IMR-90 (cell line): Measurements from ENCODE around the gene MAT1A.
"Not testable (repeated sequence)": the region's sequence is repeated elsewhere in the genome, so short reads cannot be mapped to it uniquely, and the experiment has no call there.

Source experiments
- CTCF ChIP-seq: conservative IDR thresholded peaks from 2 replicates; pipeline ENCODE4 v1.5.1; 2012; ENCODE audit warnings: mild to moderate bottlenecking, low read depth, low read length, improper control_type of control experiment
- RCOR1 ChIP-seq: IDR thresholded peaks from 2 replicates; pipeline ENCODE4 v1.6.1; 2012; ENCODE audit warnings: mild to moderate bottlenecking, low read length, improper control_type of control experiment; ENCODE audit not compliant: insufficient replicate concordance

- not testable (repeated sequence) for TF ChIP-seq RCOR1, CTCF
Observed at GRCh38 chr10:80254726-80255125, 34.7 kb downstream of the MAT1A start.
